Stomach (tissue), 9 donors: ENCODE measurements around the gene TRIM59. TPM values are rescaled to one million over a fixed set of nuclear protein-coding genes. Genes with fewer than 3 reads are reported as not detected.
A peak's percentile ranks its signal among the peaks of the same experiment; 100 is the strongest.

Experiments
- DNase-seq, 2 donors: peaks; one replicate each; pipeline versions ENCODE4 v3.0.0 to v3.0.0-alpha.2; 2013 to 2019
- H3K27ac ChIP-seq, 5 donors: fragments of 200-600 bp in 4 of 5; sonication (generic) in 4 of 5; one replicate each; pipeline ENCODE4 v1.5.1; 2013 to 2019; ENCODE audit warnings: mild to moderate bottlenecking in 1 of 5, moderate library complexity in 1 of 5
- H3K27me3 ChIP-seq, 3 donors: fragments of 200-600 bp; sonication (generic); one replicate each; pipeline ENCODE4 v1.5.1; 2017 to 2019; ENCODE audit warnings: mixed run types in 1 of 3
- H3K36me3 ChIP-seq, 4 donors: fragments of 200-600 bp; sonication (generic); 1 replicate in 3 of 4; 2 replicates in 1 of 4; pipeline ENCODE4 v1.5.1; 2016 to 2019
- H3K4me1 ChIP-seq, 4 donors: fragments of 200-600 bp; sonication (generic); one replicate each; pipeline ENCODE4 v1.5.1; 2016 to 2019
- H3K4me3 ChIP-seq, 4 donors: fragments of 200-600 bp; sonication (generic) in 3 of 4; one replicate each; pipeline ENCODE4 v1.5.1; 2016 to 2019; ENCODE audit warnings: mild to moderate bottlenecking in 1 of 4
- H3K9me3 ChIP-seq, 4 donors: fragments of 200-600 bp; sonication (generic); one replicate each; pipeline ENCODE4 v1.5.1; 2016 to 2019
- EP300 ChIP-seq: sonication (generic); formaldehyde crosslinking; IDR thresholded peaks from one replicate; pipeline ENCODE4 v1.6.1; 2017; ENCODE audit warnings: antibody characterized with exemption
- POLR2A ChIP-seq, 4 donors: fragments of 450-650 bp; IDR thresholded peaks; one replicate each; pipeline ENCODE4 v1.6.1; 2016; ENCODE audit warnings: antibody characterized with exemption in 4 of 4, control low read depth in 2 of 4, mild to moderate bottlenecking in 1 of 4, moderate library complexity in 1 of 4
- POLR2AphosphoS5 ChIP-seq, 3 donors: sonication (generic); formaldehyde crosslinking; IDR thresholded peaks; one replicate each; pipeline ENCODE4 v1.6.1; 2016; ENCODE audit warnings: antibody characterized with exemption in 3 of 3
- WGBS, 5 donors: extraction: QIAGEN DNeasy Blood & Tissue Kit in 3 of 5; methylation state at CpG; one replicate each; pipeline versions ENCODE4 v1.1.5 to v1.1.7; 2013 to 2018; 5-methylcytosine and 5-hydroxymethylcytosine counted together
- intact Hi-C: fragments of 100-400 bp; cut with DNase I; formaldehyde crosslinking; loops from one replicate; pipeline ENCODE4 v1.15.1; 2023; ENCODE audit warnings: low total_unique reads
- polyA plus RNA-seq, 3 donors: library from polyadenylated mRNA; stranded (reverse); fragments of 200-250 nt; gene quantifications; one replicate each; pipeline ENCODE4 v1.2.3, GENCODE V29; 2013
- total RNA-seq, 5 donors: library from RNA; depleted of rRNA; stranded (reverse); fragments of >200 nt; gene quantifications; one replicate each; pipeline versions ENCODE4 v1.1.0 to v1.2.3, GENCODE V29; 2014 to 2016
- TF ChIP-seq, protein P1 (sequence below), 7 experiments: fragments of 450-650 bp in 4 of 7; fragments of 200-600 bp in 3 of 7; sonication (generic) in 3 of 7; IDR thresholded peaks; one replicate each; pipeline ENCODE4 v1.5.1; 2016 to 2019; ENCODE audit warnings: antibody characterized with exemption in 7 of 7, control low read depth in 2 of 7, mild to moderate bottlenecking in 1 of 7
- donor health status: healthy with polysubstance abuse.
- donor health status: Bipolar disorder and iron deficiency.
- donor health status: healthy.

Gene TRIM59
- total and polyA plus RNA-seq, 8 donors: 0.29 to 8.6 (median 1.3) TPM; not detected in 1

DNA sequence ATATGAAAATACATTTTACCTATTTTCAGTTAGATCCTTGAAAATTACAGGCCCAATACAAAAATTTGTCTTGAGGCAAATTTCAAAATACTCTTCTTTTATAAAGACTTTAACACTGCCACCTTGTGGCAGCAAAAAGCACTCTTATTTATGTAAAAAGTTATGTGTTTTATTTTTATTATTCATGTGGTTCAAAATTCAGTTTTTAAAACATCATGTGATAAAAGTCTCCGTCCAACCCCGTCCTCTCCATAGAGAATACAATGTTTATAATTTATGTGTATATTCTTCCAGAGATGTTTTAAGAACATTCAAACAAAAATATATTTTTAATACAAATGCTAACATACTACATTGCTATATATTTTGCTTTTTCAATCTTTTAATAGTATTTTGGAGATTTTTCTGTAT lies 36.9 kb upstream of the TRIM59 start:
- Histone ChIP-seq H3K9me3 (no peaks in the 10 kb centered on the region), H3K27ac (no peak overlapping the region), H3K36me3 (no peaks in the 10 kb centered on the region), H3K27me3 (no peaks in the 10 kb centered on the region), H3K4me3 (no peak overlapping the region), H3K4me1 (peaks cover 0 to 10% (median 6%) of the 10 kb centered on the region in 4 donors)
- intact Hi-C loops: no loop called here
- WGBS, 5 donors: 4 to 11% (median 7%) methylated on average over 2 of the region's 2 CpGs
- no peak for TF ChIP-seq EP300
- no peak for TF ChIP-seq POLR2A (IDR thresholded peaks at IDR 0.05)
- TF ChIP-seq, protein P1, sequence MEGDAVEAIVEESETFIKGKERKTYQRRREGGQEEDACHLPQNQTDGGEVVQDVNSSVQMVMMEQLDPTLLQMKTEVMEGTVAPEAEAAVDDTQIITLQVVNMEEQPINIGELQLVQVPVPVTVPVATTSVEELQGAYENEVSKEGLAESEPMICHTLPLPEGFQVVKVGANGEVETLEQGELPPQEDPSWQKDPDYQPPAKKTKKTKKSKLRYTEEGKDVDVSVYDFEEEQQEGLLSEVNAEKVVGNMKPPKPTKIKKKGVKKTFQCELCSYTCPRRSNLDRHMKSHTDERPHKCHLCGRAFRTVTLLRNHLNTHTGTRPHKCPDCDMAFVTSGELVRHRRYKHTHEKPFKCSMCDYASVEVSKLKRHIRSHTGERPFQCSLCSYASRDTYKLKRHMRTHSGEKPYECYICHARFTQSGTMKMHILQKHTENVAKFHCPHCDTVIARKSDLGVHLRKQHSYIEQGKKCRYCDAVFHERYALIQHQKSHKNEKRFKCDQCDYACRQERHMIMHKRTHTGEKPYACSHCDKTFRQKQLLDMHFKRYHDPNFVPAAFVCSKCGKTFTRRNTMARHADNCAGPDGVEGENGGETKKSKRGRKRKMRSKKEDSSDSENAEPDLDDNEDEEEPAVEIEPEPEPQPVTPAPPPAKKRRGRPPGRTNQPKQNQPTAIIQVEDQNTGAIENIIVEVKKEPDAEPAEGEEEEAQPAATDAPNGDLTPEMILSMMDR (IDR thresholded peaks at IDR 0.05): peak in 3 of 7 experiments; percentile 35 to 78 (median 54)
- no peak for TF ChIP-seq POLR2AphosphoS5 (IDR thresholded peaks at IDR 0.05)
- DNase-seq: peak in 1 of 2 donors; percentile 61

DNA sequence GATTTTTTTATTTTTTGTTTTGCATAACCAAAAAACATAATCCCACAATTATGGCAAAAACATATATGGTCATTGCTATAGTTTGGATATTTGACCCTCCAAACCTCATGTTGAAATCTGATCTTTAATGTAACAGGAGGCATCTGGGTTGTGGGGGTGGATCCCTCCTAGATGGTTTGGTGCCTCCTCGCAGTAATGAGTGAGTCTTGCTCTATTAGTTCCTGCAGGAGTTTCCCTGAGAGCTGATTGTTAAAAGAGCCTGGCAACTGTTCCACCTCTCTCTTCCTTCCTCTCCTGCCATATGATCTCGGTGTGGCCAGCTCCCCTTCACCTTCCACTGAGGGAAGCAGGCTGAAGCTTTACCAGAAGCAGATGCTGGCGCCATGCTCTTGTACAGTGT lies 33.2 kb upstream of the TRIM59 start:
- Histone ChIP-seq H3K27ac (no peak overlapping the region), H3K36me3 (no peaks in the 10 kb centered on the region), H3K4me3 (no peak overlapping the region), H3K9me3 (no peaks in the 10 kb centered on the region), H3K4me1 (peaks cover 0 to 10% (median 6%) of the 10 kb centered on the region in 4 donors), H3K27me3 (no peaks in the 10 kb centered on the region)
- no peak for DNase-seq
- TF ChIP-seq POLR2AphosphoS5 (IDR thresholded peaks at IDR 0.05) (no peak), POLR2A (IDR thresholded peaks at IDR 0.05) (no peak), EP300 (no peak)
- TF ChIP-seq, protein P1 (IDR thresholded peaks at IDR 0.05): no peak
- 88 to 93% (median 89%) methylated on average over 3 of the region's 3 CpGs for WGBS, 5 donors
- intact Hi-C loops: no loop called here

DNA sequence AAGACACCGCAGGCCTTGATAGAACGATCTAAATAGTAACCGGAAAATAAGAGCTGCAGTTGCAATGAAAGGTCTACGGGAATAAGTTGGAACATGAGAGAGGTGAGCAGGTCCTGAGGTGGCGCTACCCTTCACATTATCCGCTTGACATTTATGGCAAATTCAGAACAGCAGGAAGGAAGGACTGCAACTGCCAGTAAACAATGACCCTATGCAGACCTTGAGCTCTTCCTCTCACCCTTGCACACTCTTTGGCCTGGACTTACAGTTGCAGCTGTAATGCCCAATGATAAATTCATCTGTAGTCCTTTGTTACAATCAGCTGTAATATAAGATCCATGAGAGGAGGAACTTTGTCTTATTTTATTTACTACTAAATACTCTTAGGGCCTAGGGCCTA lies 32.3 kb upstream of the TRIM59 start:
- H3K9me3 ChIP-seq: no peaks in the 10 kb centered on the region
- no peaks in the 10 kb centered on the region for H3K36me3 ChIP-seq
- no peak for TF ChIP-seq POLR2AphosphoS5 (IDR thresholded peaks at IDR 0.05)
- no peak for TF ChIP-seq EP300
- no peak for TF ChIP-seq POLR2A (IDR thresholded peaks at IDR 0.05)
- TF ChIP-seq, protein P1 (IDR thresholded peaks at IDR 0.05): no peak
- H3K27ac ChIP-seq: no peak overlapping the region
- H3K4me3 ChIP-seq: no peak overlapping the region
- no peak for DNase-seq
- peaks cover 0 to 10% (median 6%) of the 10 kb centered on the region in 4 donors for H3K4me1 ChIP-seq
- no peaks in the 10 kb centered on the region for H3K27me3 ChIP-seq
- intact Hi-C loops: no loop called here
- 87 to 95% (median 91%) methylated on average over 6 of the region's 6 CpGs for WGBS, 5 donors

DNA sequence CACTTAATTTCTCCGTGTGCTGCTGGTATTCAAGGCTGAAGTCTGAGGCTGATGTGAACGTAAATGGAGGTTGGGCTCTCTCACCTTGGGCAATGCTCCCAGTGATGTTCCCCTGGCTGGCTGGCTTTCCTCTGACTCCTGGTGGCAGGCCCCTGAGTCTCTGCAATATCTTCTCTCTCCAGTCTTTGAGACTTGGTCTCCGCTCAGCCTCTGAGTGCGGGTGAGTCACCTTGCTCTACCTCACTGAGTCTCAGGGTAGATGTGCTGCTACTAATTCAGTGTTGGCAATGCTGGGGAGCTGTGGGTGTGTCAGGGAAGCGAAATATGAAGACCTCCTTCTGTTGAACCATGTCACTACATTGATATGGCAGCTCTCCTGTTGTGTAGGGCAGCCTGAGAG lies 31.3 kb upstream of the TRIM59 start:
- no peaks in the 10 kb centered on the region for H3K36me3 ChIP-seq
- no peak overlapping the region for H3K4me3 ChIP-seq
- intact Hi-C loops: no loop called here
- H3K9me3 ChIP-seq: no peaks in the 10 kb centered on the region
- DNase-seq: no peak
- H3K27ac ChIP-seq: no peak overlapping the region
- peaks cover 0 to 7% (median 2%) of the 10 kb centered on the region in 4 donors for H3K4me1 ChIP-seq
- no peaks in the 10 kb centered on the region for H3K27me3 ChIP-seq
- TF ChIP-seq POLR2AphosphoS5 (IDR thresholded peaks at IDR 0.05) (no peak), POLR2A (IDR thresholded peaks at IDR 0.05) (no peak), EP300 (no peak)
- TF ChIP-seq, protein P1 (IDR thresholded peaks at IDR 0.05): no peak
- 82 to 98% (median 93%) methylated on average over 5 of the region's 5 CpGs for WGBS, 5 donors
